ENCODE data around the gene SMIM36. TPM values are rescaled to one million over a fixed set of nuclear protein-coding genes. Genes with fewer than 3 reads are reported as not detected.
A peak's percentile ranks its signal among the peaks of the same experiment; 100 is the strongest.
"Not testable (repeated sequence)": the region's sequence is repeated elsewhere in the genome, so short reads cannot be mapped to it uniquely, and the experiment has no call there.

SMIM36 gene
- polyA plus RNA-seq, 3 donors: not detected

DNA sequence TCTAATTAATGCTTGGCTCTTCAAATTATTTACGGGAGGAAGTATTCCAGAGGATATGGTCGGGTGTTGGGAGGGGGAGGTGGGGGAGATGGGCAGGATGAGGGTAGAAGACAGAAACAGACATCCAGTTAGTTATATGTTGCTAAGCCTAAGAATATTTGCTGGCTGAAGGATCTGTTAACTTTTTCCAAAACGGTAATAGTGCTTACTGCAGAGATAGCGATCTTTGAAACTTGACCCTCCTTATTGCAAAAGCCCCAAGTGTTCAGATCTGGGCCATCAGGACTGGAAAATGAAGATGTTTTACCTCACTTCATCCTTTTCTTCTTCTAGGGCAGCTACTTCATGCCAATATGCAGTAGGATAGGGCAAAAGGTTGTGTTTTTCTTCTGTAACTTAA is 62.6 kb downstream of the SMIM36 start:
- no peak overlapping the region for H3K4me2 ChIP-seq (replicated peaks; ENCODE audit: extremely low read depth, low read length, poor library complexity, severe bottlenecking)
- H3K9ac ChIP-seq (ENCODE audit: insufficient read depth, low read length, poor library complexity, severe bottlenecking): no peak overlapping the region
- Mint-ChIP-seq H3K36me3 (no peaks in the 10 kb centered on the region), H3K27me3 (ENCODE audit: low read depth in 3 of 3) (peaks cover 1 to 6% (median 4%) of the 10 kb centered on the region in 3 donors), H3K4me1 (peaks cover 18% of the 10 kb centered on the region), H3K9me3 (peaks cover 0 to 2% (median 0%) of the 10 kb centered on the region in 7 donors), H3K27ac (no peak overlapping the region), H3K4me3 (no peak overlapping the region)
- no peak overlapping the region for H3K4me3 ChIP-seq (replicated peaks in 1 of 3; ENCODE audit: low read depth in 2 of 3, low read length in 3 of 3)
- H3K27me3 ChIP-seq (ENCODE audit: control insufficient read depth in 2 of 2, insufficient read depth in 2 of 2, low read length in 2 of 2): no peaks in the 10 kb centered on the region
- DNase-seq: no peak
- intact Hi-C loops (cut with micrococcal nuclease): no loop called here
- no peaks in the 10 kb centered on the region for H4K20me1 ChIP-seq (ENCODE audit: insufficient read depth, low read length)
- H3K27ac ChIP-seq (ENCODE audit: low read depth in 1 of 2, low read length in 2 of 2): no peak overlapping the region
- no peaks in the 10 kb centered on the region for H3K79me2 ChIP-seq (ENCODE audit: insufficient read depth, low read length)
- H3K4me1 ChIP-seq (ENCODE audit: control insufficient read depth in 1 of 2, insufficient read depth in 2 of 2, low read length in 2 of 2): peaks cover 6 to 7% of the 10 kb centered on the region in 2 donors
- H2AFZ ChIP-seq (ENCODE audit: insufficient read depth, low read depth, low read length, poor library complexity, severe bottlenecking): no peak overlapping the region
- TF ChIP-seq, protein P1, sequence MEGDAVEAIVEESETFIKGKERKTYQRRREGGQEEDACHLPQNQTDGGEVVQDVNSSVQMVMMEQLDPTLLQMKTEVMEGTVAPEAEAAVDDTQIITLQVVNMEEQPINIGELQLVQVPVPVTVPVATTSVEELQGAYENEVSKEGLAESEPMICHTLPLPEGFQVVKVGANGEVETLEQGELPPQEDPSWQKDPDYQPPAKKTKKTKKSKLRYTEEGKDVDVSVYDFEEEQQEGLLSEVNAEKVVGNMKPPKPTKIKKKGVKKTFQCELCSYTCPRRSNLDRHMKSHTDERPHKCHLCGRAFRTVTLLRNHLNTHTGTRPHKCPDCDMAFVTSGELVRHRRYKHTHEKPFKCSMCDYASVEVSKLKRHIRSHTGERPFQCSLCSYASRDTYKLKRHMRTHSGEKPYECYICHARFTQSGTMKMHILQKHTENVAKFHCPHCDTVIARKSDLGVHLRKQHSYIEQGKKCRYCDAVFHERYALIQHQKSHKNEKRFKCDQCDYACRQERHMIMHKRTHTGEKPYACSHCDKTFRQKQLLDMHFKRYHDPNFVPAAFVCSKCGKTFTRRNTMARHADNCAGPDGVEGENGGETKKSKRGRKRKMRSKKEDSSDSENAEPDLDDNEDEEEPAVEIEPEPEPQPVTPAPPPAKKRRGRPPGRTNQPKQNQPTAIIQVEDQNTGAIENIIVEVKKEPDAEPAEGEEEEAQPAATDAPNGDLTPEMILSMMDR (IDR thresholded peaks at IDR 0.05): no peak
- no peaks in the 10 kb centered on the region for H3K9me3 ChIP-seq (replicated peaks in 1 of 2; ENCODE audit: control insufficient read depth in 1 of 2, insufficient read depth in 1 of 2, low read length in 2 of 2)
- no CpG with 5 or more reads among the region's 4 CpGs for WGBS (ENCODE audit: insufficient coverage)
- H3K36me3 ChIP-seq (replicated peaks in 1 of 2; ENCODE audit: control insufficient read depth in 1 of 2, insufficient read depth in 2 of 2, low read length in 2 of 2): no peaks in the 10 kb centered on the region

DNA sequence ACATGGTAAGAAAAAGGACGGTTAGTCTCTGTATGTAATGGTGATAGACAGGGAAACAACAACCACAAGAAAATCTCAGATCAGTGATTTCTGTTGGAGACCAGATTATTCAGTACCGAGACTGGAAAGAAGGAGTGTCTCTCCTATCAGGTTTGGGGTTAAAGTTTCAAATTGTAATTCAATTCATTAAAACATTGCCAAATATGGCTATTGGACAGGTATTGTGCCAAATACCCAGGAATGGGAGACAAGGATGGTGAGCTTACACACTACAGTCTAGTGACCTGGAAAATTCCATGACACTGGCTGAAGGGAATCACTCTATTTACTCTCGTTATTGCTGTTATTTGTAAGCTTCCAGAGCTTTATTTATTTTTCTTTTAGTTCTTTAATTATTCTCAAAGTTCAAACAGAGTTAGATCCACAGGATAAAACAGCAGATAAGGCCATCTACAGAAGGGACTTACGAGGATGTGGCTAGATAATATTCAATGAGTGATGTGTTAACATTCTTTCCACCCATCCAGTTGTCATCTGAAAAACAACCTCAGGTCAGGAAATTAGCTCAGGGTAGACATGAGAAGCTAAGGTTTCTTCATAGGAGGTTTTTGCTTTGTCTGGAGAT is 64.6 kb downstream of the SMIM36 start:
- Mint-ChIP-seq H3K27me3 (ENCODE audit: low read depth in 3 of 3) (peaks cover 1 to 7% (median 6%) of the 10 kb centered on the region in 3 donors), H3K4me1 (peaks cover 10% of the 10 kb centered on the region), H3K9me3 (no peaks in the 10 kb centered on the region), H3K4me3 (no peak overlapping the region), H3K36me3 (no peaks in the 10 kb centered on the region), H3K27ac (no peak overlapping the region)
- TF ChIP-seq, protein P1 (IDR thresholded peaks at IDR 0.05): no peak
- Histone ChIP-seq H2AFZ (ENCODE audit: insufficient read depth, low read depth, low read length, poor library complexity, severe bottlenecking) (no peak overlapping the region), H3K4me3 (replicated peaks in 1 of 3; ENCODE audit: low read depth in 2 of 3, low read length in 3 of 3) (no peak overlapping the region), H3K36me3 (replicated peaks in 1 of 2; ENCODE audit: control insufficient read depth in 1 of 2, insufficient read depth in 2 of 2, low read length in 2 of 2) (no peaks in the 10 kb centered on the region), H3K9me3 (replicated peaks in 1 of 2; ENCODE audit: control insufficient read depth in 1 of 2, insufficient read depth in 1 of 2, low read length in 2 of 2) (no peaks in the 10 kb centered on the region), H3K4me2 (replicated peaks; ENCODE audit: extremely low read depth, low read length, poor library complexity, severe bottlenecking) (no peak overlapping the region), H4K20me1 (ENCODE audit: insufficient read depth, low read length) (no peaks in the 10 kb centered on the region), H3K4me1 (ENCODE audit: control insufficient read depth in 1 of 2, insufficient read depth in 2 of 2, low read length in 2 of 2) (peaks cover 6 to 7% of the 10 kb centered on the region in 2 donors), H3K27ac (ENCODE audit: low read depth in 1 of 2, low read length in 2 of 2) (no peak overlapping the region), H3K79me2 (ENCODE audit: insufficient read depth, low read length) (no peaks in the 10 kb centered on the region), H3K27me3 (ENCODE audit: control insufficient read depth in 2 of 2, insufficient read depth in 2 of 2, low read length in 2 of 2) (no peaks in the 10 kb centered on the region), H3K9ac (ENCODE audit: insufficient read depth, low read length, poor library complexity, severe bottlenecking) (no peak overlapping the region)
- DNase-seq: no peak
- intact Hi-C loops (cut with micrococcal nuclease): no loop called here
- WGBS (ENCODE audit: insufficient coverage): 100% methylated on average over 1 of the region's 4 CpGs

DNA sequence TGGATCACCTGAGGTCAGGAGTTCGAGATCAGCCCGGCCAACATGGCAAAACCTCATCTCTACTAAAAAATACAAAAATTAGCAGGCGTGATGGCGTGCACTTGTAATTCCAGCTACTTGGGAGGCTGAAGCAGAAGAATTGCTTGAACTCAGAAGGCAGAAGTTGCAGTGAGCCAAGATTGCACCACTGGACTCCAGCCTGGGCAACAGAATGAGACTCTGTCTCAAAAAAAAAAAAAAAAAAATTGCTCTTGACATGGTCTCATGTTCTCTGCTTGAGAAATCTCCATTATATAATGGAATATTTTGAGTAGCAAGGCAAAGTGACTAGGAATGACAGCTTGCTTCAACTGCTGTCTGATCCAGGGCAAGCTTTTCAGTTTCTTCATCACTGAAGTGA is 65.2 kb downstream of the SMIM36 start:
- H3K36me3 ChIP-seq (replicated peaks in 1 of 2; ENCODE audit: control insufficient read depth in 1 of 2, insufficient read depth in 2 of 2, low read length in 2 of 2); H3K27me3 ChIP-seq (ENCODE audit: control insufficient read depth in 2 of 2, insufficient read depth in 2 of 2, low read length in 2 of 2); H3K4me2 ChIP-seq (replicated peaks; ENCODE audit: extremely low read depth, low read length, poor library complexity, severe bottlenecking); H3K79me2 ChIP-seq (ENCODE audit: insufficient read depth, low read length); H3K9ac ChIP-seq (ENCODE audit: insufficient read depth, low read length, poor library complexity, severe bottlenecking); intact Hi-C loops (cut with micrococcal nuclease); H3K27me3 Mint-ChIP-seq (ENCODE audit: low read depth in 3 of 3); H3K36me3 Mint-ChIP-seq; H3K9me3 Mint-ChIP-seq; H3K9me3 ChIP-seq (replicated peaks in 1 of 2; ENCODE audit: control insufficient read depth in 1 of 2, insufficient read depth in 1 of 2, low read length in 2 of 2); H3K4me1 ChIP-seq (ENCODE audit: control insufficient read depth in 1 of 2, insufficient read depth in 2 of 2, low read length in 2 of 2); H3K4me3 ChIP-seq (replicated peaks in 1 of 3; ENCODE audit: low read depth in 2 of 3, low read length in 3 of 3); DNase-seq; H3K27ac ChIP-seq (ENCODE audit: low read depth in 1 of 2, low read length in 2 of 2); H2AFZ ChIP-seq (ENCODE audit: insufficient read depth, low read depth, low read length, poor library complexity, severe bottlenecking); H3K4me3 Mint-ChIP-seq; H4K20me1 ChIP-seq (ENCODE audit: insufficient read depth, low read length): not testable (repeated sequence)
- peaks cover 10% of the 10 kb centered on the region for H3K4me1 Mint-ChIP-seq
- WGBS (ENCODE audit: insufficient coverage): 93% methylated on average over 2 of the region's 4 CpGs
- H3K27ac Mint-ChIP-seq: peak overlapping the region in 2 of 7 donors; percentile 19 to 76
